Right kidney (tissue), 1 donor: Measurements from ENCODE around the gene PDE6A.
"Not testable (repeated sequence)": the region's sequence is repeated elsewhere in the genome, so short reads cannot be mapped to it uniquely, and the experiment has no call there.

Experiments used
- DNase-seq: peaks from one replicate; pipeline ENCODE4 v3.0.0-alpha.2; 2016

PDE6A gene

GRCh38 chr5:149859746-149860145 is 84.8 kb downstream of the PDE6A start:
- no peak for DNase-seq

DNA sequence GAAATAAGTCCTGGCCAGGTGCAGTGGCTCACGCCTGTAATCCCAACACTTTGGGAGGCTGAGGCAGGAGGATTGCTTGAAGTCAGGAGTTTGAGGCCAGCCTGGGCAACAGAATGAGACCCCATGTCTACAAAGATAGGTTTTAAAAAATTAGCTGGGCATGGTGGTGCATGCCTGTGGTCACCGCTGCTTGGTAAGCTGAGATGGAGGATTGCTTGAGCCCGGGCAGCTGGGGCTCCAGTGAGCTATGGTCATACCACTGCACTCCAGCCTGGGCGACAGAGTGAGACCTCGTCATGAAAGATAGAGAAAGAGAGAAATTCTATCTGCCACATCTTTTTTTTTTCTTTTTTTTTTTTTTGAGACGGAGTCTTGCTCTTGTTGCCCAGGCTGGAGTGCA is 86.1 kb downstream of the PDE6A start:
- DNase-seq, result not testable (repeated sequence)

DNA sequence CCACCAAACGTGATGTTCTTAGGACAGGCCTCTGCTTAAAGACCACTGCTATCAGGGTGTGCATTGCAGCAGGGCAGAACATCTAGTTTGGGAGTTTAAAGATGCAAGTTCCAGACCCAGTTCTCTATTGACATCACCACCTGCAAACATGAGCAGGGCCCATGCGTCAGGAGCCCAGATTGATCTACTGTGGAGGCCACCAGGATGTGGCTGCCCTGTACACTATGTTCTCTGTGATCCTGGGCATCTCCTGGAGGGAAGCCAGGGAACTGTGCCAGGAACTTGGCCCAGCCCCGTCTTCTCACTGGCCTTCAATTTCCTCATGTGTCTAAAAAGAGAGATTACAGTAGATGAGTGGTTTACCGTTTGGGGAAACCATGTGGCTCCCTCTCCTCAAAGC is 87.1 kb downstream of the PDE6A start:
- no peak for DNase-seq

- no peak for DNase-seq
Measured at GRCh38 chr5:149855366-149855765, 89.2 kb downstream of the PDE6A start.

GRCh38 chr5:149854866-149855265 is 89.7 kb downstream of the PDE6A start:
- no peak for DNase-seq

GRCh38 chr5:149853701-149854100 is 90.9 kb downstream of the PDE6A start:
- no peak for DNase-seq

- no peak for DNase-seq
Measured at GRCh38 chr5:149853331-149853648, 91.3 kb downstream of the PDE6A start.

GRCh38 chr5:149852641-149853330 is 91.8 kb downstream of the PDE6A start:
- DNase-seq, result peak; percentile 51

- DNase-seq, result no peak
Measured at GRCh38 chr5:149851211-149851610, 93.4 kb downstream of the PDE6A start.

- DNase-seq, result no peak
Measured at GRCh38 chr5:149849966-149850910, 94.4 kb downstream of the PDE6A start.

DNA sequence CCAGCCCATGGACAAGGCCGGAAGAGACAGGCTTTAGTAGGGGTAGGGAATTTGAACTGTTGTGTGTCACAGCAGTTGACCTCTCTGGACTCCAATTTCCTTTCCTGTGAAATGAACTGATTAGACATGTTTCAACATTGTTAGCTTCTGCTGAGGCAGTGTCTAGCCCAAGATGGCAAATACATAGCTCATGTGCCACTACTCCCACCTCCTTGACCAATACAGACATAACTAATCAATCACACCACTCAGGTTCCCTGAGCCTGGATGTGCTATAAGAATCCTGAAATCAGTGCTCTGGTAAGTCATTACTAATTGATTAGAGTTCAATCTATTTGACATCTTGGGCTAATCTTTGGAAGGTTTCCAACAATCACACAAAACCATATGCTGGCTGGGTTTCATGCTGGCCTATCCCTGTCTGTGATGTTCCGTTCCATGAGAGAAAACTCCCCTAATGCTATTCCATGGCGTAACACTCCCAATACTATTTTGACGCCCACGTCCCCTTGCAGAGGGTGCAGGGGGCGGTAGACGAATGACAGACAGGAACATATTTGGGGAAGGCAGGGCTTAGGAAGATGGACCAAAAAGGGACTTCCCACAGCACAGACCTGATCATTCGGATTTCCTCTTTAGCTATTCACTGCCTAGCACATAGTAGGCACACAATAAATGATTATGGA is 95.2 kb downstream of the PDE6A start:
- DNase-seq, result no peak

- no peak for DNase-seq
Measured at GRCh38 chr5:149847611-149848010, 97.0 kb downstream of the PDE6A start.

- DNase-seq, result no peak
Measured at GRCh38 chr5:149846021-149846420, 98.6 kb downstream of the PDE6A start.

- DNase-seq, result no peak
Measured at GRCh38 chr5:149845601-149846000, 99.0 kb downstream of the PDE6A start.

- no peak for DNase-seq
Measured at GRCh38 chr5:149841851-149842793, 102.5 kb downstream of the PDE6A start.

DNA sequence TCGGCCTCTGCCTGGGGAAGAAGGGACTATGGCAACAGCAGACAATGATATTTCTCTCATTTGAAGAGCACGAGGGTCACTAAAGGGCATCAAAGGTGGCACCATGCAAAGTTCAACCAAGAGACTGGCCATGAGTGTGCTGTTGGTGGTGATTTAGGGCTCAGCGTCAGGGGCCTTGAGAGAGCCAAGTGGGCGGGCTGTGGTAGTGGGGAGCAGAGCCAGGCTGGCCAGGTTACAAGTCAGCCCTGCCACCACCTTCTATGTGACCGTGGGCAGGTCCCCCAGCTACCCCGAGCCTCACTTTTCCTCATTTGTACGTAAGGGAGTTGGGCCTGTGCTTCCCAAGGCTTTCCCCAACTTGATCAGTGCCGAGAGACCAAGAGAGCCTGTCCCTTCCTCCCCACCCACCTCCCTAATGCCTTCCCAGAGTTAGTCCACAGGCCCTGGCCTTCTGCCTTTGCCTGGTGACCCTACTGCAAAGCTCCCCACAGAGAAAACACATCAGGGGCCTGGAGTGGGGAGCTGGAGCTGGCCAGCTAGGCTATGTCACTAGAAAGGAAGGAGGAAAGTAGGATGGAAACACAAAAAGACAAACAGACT is 104.3 kb downstream of the PDE6A start:
- no peak for DNase-seq

GRCh38 chr5:149839761-149840160 is 104.8 kb downstream of the PDE6A start:
- DNase-seq, result no peak

- DNase-seq, result no peak
Measured at GRCh38 chr5:149838881-149839739, 105.5 kb downstream of the PDE6A start.

DNA sequence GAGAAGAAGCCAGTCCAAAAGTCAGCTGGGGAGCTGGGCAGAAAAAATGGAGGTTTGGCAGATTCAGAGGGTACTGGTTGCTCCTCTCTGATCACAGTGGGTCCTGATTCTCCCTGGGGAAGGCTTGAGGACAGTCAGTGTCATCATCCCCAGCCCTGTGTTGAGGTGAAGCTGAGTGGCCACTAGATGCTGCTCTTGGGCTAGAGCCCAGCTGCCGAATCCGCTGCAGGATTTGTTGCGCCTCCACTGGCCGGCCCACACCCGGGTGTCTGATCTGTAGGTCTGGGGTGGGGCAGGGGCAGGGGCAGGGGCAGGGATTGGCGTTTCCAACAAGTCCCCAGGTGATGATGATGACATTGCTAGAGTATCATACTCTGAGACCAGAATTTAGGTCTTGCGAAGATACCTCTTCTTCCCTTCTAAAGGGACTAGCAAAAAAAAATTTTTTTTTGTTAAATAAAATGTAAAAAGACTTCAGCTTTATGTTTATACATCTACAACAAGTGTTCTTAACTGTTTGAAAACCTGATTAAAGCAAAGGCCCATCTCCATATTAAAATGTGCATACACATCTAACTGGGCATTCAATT is 106.8 kb downstream of the PDE6A start:
- no peak for DNase-seq

DNA sequence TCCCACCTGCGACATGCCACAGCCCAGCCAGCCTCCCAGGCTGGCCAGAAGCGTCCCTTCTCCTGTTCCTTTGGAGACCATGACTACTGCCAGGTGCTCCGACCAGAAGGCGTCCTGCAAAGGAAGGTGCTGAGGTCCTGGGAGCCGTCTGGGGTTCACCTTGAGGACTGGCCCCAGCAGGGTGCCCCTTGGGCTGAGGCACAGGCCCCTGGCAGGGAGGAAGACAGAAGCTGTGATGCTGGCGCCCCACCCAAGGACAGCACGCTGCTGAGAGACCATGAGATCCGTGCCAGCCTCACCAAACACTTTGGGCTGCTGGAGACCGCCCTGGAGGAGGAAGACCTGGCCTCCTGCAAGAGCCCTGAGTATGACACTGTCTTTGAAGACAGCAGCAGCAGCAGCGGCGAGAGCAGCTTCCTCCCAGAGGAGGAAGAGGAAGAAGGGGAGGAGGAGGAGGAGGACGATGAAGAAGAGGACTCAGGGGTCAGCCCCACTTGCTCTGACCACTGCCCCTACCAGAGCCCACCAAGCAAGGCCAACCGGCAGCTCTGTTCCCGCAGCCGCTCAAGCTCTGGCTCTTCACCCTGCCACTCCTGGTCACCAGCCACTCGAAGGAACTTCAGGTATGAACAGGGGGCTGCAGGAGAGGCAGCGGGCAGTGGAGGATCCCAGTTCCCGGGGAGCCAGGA is 108.0 kb downstream of the PDE6A start:
- no peak for DNase-seq
